ENCODE data around the gene LRRC52.

GRCh38 chr1:165577707-165578106 lies 33.9 kb downstream of the LRRC52 start:
- TF ChIP-seq, protein P1, sequence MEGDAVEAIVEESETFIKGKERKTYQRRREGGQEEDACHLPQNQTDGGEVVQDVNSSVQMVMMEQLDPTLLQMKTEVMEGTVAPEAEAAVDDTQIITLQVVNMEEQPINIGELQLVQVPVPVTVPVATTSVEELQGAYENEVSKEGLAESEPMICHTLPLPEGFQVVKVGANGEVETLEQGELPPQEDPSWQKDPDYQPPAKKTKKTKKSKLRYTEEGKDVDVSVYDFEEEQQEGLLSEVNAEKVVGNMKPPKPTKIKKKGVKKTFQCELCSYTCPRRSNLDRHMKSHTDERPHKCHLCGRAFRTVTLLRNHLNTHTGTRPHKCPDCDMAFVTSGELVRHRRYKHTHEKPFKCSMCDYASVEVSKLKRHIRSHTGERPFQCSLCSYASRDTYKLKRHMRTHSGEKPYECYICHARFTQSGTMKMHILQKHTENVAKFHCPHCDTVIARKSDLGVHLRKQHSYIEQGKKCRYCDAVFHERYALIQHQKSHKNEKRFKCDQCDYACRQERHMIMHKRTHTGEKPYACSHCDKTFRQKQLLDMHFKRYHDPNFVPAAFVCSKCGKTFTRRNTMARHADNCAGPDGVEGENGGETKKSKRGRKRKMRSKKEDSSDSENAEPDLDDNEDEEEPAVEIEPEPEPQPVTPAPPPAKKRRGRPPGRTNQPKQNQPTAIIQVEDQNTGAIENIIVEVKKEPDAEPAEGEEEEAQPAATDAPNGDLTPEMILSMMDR (IDR thresholded peaks at IDR 0.05) = no peak
- TF ChIP-seq POLR2A (IDR thresholded peaks at IDR 0.05) = no peak
